HG02759 (cell line): ENCODE results near the gene CDH6.

Experiments
- ATAC-seq: cut with Tn5 transposase; IDR thresholded peaks from one replicate; pipeline ENCODE4 v1.9.1; 2021; ENCODE audit warnings: mild to moderate bottlenecking, moderate library complexity; ENCODE audit not compliant: unreplicated experiment

The CDH6 gene

DNA sequence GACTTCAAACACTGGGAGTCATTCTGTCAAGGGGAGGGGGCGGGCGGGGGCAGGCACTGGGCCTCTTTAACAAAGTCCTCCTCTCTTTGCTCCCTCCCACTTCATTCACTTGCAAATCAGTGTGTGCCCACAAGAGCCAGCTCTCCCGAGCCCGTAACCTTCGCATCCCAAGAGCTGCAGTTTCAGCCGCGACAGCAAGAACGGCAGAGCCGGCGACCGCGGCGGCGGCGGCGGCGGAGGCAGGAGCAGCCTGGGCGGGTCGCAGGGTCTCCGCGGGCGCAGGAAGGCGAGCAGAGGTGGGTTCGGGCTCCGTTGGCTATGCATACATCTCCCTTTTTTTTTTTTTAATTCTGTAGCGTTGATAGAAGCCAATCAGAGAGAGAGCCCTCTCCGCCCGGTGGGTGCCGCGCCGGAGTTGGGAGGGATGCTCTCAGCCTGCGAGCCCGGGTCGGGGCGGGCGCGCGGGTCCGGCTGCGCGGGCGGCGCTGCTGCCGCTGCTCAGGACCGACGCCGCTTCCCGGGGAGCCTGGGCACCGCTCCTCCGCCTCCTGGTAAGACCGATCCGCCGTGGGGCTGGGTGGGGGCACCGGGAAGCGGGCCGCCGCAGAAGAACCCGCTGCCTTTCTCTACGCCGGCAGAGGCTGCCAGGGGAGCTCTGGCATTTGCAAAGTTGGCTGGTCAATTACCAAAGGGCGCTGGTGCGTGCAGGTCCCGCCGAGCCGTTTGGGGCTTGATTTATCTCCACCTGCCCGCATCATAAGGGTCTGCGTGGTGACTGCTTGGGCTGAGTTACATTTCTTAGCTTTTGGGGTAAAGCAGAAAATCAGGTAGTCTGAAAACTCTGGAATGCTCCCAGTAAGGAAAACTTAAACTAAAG, at the start of gene CDH6:
TSS of gene CDH6 (plus strand) at position 96 of the 877 bp plus-strand sequence. CDS start 73,788 bp downstream, outside the sequence.
- no peak for ATAC-seq

DNA sequence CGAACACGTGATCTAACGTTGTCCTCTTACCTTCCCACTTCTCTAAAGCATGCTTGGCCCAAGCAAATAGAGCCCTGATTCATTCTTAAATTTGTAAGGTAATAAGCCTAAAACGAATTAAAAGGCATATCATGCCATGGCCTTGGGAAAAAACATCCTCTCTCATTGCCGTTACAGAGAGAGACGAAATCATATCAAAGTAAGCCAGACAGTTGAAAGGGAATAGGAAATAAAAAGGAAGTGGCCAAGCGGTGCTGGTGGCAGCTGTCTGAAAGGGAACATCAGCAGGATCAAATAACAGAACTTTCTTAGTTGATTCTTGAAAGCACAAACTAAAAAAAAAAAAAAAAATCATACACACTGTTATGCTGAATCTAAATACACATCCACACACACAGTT, 49.1 kb upstream of the CDH6 start:
- no peak for ATAC-seq

DNA sequence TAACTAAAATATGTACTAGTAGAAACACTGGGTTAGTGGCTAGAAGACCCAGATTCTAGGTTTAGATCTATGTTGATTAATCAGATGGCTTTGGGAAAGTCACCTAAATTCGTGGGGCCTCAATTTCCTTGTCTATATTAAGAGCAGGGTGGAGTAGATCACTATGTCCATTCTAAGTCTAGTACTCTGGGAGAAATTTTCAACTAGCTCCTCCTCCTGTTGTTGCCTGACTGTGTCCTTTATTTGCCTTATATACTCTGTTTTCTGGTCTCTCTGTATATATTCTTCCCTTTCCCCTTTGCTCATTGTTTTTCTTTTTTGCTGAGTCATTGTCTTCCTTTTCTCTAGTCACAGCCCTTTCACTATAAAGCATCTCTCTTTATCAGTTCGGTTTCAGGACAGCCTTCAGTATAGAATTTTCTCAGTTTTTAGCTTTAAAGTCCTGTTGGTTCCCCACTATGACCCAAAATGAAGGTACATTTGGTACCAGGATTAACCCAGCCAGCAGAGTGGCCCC, 44.5 kb upstream of the CDH6 start:
- no peak for ATAC-seq

DNA sequence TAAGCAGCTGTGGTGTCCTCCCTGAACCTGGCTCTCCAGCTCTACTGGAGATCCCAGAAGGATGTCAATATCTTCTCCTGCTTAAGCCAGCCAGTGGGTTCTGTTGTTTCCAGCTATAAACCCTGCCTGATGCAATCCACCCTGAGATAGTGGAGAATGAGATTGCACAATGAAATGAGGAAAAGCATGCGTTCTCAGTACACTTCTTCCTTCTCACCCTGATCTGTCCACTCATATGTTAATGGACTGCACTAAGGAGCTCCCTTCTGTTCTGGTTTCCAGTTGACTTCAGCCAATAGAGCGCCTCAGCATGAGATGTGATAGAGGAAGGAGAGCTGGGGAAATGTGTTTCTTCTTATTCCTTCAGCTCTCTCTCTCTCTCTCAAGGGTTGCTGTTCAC, 40.0 kb upstream of the CDH6 start:
- ATAC-seq = no peak

DNA sequence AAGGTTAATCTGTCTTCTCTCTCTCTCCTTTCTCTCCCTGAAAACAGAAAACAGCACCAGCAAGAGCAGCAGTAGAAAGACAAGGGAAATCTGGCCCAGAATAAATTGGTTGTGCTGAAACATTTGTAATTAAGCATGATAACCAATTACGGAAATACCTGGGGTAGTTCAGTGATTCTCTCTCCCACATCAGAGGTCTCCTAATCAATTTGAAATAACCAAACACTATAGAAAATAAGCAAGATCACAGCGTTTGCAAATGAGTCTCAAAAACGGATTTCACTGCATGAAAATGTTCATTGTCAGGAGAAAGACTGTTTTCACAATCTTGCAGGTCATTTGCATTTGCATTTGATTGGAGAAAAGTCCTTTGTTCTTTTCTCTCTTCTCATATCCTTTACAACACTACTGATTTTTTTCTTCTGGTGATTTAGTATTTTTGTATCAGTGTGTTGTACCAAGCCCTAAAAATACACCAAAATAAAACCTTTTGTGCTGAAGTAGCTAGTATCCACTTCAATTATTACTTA, 36.8 kb upstream of the CDH6 start:
- no peak for ATAC-seq

DNA sequence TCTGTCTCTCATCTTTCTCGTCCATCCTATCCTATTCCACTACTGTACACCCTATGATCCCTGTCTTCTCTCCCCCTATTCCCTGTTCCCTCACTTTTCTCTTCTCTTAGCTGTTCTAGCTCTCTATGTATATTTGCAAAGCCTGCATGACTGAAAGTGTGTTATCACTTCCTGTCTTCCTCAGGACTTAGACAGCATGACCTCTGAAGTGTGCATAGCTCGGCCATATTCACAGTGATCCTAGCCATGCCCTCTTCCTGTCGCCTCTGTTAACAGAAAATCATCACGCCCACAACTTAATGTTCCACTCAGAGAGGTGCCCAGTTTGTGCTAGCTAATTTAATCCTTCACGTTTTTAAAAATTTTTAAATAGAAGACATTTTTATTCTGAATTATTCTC, 35.8 kb upstream of the CDH6 start:
- ATAC-seq = no peak

DNA sequence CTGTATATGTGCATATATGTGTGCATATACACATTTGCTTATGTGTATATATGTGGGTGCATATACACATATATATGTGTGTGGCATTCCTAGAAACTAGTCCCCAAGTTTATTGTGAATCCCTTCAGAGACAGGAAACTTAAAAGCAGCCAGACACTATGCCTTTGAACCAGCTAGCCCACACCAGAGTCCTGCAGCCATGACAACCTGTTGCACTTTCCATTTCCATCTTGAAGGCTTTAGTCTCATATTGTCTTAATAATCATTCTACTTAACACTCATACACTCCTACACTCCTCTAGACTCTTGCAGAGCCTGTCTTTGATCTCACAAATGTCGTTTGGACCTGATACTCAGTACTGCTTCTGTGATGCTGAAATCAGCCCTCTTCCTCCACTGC, 34.8 kb upstream of the CDH6 start:
- no peak for ATAC-seq

DNA sequence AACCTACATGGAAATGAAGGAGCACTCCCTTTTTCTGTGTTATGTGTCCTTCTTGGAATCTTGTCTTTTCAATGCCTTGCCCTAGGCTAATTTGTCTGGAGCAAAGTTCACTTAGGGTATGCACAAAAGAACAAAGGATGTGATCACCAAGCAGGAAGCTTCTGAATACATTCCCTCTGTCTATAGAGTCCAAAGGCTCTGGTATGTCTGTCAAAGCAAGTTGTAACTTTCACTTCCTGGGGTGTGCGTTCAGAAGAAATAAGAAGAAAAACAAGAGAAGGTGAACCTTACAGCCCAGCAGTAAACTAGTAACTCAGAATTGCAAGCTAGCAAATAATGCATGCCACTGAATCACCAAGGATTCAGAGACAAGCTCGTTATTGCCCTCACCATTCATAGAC, 31.7 kb upstream of the CDH6 start:
- no peak for ATAC-seq

DNA sequence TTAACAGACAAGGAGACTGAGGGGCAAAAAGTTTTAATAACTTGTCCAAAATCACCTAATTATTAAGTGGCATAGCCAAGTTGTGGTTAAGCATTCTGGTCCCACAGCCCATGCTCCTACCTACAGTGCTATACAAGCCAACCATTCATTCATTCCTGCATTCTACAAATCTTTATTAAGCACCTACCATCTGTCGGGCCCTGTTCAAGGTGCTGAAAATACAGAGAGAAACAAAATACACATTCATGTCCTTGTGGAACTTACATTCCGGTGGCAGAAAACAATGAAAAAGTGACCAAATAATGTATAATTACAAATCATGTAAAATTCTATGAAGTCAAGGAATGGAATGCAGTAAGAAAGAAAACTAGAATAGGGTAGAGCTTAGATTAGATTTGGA, 27.8 kb upstream of the CDH6 start:
- ATAC-seq = no peak

DNA sequence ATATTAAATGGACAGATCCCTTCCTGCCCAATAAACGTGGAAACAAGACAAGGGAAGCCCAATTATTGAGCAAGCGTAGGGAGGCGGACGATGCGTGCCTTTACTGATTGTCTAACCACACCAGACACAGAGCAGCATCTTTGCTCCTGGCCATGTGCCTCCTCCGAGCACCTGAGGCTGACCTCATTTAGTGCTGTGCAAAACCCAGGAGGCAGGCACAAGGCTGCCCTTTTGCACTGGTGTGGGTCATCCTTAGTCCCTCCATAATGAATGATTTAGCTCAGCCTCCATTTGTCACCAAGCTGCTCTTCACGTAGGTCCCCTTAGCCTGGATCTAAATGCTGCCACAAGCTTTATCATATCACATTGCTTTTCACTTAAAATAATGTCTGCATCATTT, 24.1 kb upstream of the CDH6 start:
- ATAC-seq = no peak

DNA sequence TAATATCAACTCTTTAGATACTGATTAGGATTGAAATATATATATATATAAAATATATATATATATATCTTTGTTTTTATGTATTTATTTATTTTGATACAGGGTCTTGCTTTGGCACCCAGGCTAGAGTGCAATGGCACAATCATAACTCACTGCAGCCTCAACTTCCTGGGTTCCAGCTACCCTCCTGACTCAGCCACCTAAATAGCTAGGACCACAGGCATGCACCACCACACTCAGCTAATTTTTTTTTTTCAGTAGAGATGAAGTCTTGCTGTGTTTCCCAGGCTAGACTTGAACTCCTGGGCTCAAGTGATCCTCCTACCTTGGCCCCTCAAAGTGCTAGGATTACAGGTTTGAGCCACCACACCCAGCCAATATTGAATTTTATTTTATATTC, 20.6 kb upstream of the CDH6 start:
- no peak for ATAC-seq

DNA sequence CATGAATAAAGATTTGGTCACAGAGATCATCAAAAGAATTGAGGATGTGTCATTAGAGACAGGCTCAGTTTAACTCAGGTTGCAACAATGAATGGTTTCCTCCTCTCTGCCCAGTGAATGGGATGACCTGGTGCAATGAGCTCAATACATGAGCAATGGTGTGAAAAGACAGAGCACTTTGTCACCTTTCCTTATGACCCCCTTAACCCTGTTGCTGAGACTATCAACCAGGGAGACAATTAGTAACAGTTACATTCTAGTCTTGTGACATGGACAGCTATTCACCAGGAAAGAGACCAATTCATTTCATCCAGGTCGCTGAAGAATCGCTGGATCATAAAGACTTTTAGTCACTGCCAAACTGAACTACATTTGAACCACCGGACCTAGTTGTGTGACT, 19.9 kb upstream of the CDH6 start:
- no peak for ATAC-seq

DNA sequence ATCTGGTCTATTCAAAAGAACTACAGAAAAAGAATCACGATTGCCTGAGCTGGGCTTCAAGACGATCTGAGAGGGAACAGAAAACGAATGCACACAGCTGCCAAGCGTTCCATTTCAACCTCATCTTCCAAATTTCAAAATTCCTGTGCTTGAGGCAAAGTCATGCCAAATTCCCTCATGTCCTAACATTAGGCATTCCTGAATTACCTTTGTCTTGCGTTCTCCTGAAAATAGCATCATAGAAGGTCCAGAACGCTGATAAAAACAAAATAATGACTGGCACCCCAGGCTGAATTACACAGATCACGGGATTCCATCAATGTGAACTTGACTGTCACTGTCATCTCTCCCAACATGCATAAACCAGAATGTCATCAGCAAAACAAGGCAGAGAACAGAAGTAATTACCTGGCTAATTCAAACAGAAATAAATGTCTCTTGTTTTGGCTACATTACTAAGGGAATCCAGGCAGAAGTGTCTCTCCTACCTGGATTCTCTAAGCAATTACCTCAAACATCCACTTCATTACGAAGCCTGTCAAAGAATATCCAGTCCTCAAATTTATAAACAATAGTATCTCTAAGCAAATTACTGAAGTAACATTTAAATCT, 12.0 kb upstream of the CDH6 start:
- no peak for ATAC-seq

DNA sequence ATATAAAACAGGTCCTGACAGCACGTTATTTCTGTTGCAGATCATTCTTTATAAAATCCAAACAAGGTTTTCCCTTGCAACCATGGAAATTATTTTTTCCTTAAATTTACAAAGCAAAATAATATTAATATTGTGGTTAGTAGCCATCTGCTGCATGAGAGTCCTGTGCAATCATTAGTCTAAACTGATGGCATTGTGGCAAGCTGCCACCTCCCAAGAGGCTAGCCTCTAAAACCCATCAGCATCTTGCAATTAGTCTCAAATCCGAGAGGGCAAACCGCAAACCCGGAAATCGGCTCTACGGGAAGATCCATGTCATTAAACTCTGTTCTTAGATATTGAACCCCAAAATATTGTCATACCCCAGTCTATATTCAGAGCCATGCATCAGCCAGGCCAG, 11.3 kb upstream of the CDH6 start:
- ATAC-seq = no peak

DNA sequence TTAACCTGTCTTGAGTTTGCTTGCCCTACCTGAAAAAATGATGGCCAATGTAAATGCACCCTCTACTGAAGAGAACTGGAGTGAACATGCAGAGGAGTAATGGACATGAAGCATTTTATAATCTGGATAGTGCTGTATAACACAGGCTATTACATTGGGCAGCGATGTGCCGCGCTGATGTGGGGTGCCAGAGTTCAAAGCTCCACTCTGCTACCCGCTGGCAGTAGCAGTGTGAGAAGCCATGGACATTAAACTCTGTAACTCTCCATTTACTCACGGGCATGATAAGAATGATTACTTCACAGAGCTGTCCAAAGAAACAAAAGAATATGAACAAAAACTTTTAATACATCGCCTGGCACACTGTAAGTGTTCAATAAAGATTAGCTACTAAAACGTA, 7.5 kb upstream of the CDH6 start:
- ATAC-seq = no peak

DNA sequence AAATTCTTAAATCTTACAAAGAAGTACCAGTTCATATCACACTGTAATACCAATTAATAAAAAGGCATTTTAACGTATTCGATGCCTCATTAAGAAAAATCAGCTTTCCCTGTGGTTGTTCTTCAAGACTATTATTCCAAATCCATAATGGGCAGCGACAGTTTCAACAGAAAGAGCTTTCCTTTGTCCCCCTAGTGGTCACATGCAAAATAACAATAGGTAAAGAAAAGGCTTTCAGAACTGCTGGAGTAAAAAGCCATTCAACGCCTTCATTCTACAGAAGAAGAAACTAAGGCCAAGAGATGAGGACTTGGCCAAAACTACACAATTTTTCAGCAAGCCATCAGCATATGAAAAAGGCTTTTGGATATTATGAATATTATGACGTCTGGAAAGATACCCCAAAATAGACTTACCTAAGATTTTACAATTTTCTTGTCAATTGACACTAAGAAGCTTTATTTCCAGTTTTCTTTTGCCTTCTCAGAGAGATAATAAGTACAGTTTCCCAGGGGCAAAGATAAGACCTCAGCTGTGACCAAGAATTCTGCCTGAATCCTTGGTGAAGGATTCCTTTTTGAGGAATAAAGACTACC, 6.7 kb upstream of the CDH6 start:
- ATAC-seq = no peak

DNA sequence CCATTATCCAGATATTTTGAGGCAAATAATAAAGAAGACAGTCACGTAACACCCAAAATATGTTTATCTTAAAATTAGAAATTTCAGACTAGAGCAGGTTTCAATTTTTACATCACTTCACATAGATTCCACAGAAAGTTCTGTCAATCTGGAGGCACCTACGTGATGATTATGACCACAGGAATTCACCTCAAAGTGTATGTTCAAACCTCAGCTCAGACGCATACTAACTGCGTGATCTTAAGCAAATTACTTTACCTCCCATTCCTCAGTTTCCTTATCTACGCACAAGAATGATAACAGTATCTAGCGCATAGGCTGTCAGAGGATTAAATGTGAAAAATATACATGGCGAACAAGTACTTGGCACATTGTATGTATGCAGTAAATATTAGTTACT, 5.9 kb upstream of the CDH6 start:
- ATAC-seq = no peak

DNA sequence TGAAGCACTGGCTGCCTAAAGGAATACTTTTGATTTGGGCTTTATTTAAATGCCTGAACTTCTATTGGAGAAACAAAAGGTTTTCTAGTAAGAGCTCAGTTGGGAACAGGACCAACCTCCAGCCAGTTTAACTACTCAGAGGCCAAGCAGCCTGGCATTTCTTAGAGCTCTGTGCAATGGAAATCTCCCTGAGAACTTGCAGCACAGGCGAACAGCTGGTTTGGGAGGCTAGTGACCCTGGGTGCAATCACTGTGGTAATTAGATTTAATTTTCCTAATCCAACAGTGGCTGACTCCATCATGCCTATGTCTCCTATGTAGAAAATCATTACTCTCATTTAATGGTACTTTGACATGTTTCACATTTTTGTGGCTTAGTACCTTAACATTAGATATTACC, 1.0 kb upstream of the CDH6 start:
- ATAC-seq = no peak

DNA sequence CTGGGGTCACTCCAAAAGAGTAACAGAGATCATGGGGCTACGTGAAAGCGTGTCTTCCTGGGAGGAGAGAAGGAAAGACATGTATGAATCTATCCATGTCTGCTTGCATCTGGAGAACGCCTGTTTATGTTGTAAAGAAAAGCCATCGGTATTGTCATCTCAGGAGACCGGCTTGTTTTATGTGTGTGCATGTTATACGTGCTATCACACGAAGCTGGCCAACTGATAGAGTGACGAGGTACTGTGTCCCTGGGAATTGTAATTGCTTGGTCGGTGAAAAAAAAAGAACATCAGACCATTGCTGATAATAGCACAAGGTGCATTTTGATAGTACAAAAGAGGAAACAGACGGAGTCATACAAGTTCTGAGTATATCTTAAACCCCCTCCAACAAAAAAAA, 370 bp upstream of the CDH6 start:
- ATAC-seq = no peak

DNA sequence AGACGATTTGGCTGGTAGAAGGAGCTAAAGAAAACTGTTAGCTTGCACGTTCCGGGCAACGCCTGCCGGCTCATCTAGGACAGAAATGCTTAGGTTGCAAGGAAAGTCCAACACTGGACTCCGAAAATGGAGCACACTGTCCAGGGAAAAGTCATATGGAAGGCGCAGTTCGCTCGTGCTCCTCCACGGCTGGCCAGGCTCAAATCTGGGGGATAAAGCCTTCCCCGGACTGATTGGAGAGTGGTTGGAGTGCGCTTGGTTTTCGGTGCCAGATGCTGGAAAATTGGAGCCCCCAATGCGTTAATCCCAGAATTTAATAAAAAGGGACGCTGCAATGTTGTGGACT, 955 bp downstream of the CDH6 start:
- no peak for ATAC-seq

DNA sequence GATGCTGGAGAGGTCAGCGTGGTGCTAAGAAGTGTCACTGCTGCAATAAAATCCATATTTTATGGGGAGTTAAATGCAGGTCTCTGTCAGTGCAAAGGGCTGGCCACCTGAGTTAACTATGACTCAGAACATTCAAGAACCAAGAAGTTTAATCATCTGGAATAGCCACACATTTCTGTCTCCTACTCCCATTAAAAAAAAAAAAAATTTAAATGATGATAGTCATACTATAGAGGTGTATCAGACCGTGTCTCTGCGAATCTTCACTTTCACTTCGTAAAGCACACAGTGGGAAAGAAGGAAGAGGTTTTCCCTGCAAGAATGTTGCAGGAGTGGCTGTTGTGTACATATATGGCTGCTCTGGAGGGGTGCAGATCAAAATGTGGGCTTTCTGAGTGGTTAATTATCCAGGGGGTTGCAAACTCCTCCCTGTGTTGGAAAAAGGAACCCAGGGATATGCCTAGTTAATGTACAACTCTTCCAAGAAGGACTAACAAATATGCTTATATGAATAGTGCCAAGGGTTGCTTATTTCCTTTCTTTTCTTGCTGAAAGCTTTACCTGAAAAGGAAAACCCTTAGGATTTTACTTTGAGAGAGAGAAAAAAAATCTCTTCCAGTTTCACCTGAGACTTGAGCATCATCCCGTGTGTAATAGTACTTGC, 1.5 kb downstream of the CDH6 start:
- no peak for ATAC-seq
